ENCODE results near the gene MIS18A. TPM values are rescaled to one million over a fixed set of nuclear protein-coding genes. Genes with fewer than 3 reads are reported as not detected.

Gene MIS18A
- polyA plus RNA-seq, 3 donors: 1.6 to 2.5 (median 2.3) TPM

GRCh38 chr21:32297449-32297848 lies 18.6 kb upstream of the MIS18A start:
- H3K4me2 ChIP-seq (replicated peaks; ENCODE audit: extremely low read depth, low read length, poor library complexity, severe bottlenecking): no peak overlapping the region
- H3K36me3 Mint-ChIP-seq: peaks cover 3 to 5% of the 10 kb centered on the region in 2 donors

GRCh38 chr21:32285476-32285875 lies 6.6 kb upstream of the MIS18A start:
- H3K4me1 ChIP-seq (ENCODE audit: control insufficient read depth in 1 of 2, insufficient read depth in 2 of 2, low read length in 2 of 2): no peaks in the 10 kb centered on the region
- H3K4me3 ChIP-seq (replicated peaks in 1 of 3; ENCODE audit: low read depth in 2 of 3, low read length in 3 of 3): no peak overlapping the region
- Mint-ChIP-seq H3K9me3 (peaks cover 4 to 20% (median 14%) of the 10 kb centered on the region in 7 donors), H3K36me3 (peaks cover 0 to 2% of the 10 kb centered on the region in 2 donors), H3K4me1 (peaks cover 6% of the 10 kb centered on the region), H3K4me3 (no peak overlapping the region), H3K27ac (no peak overlapping the region), H3K27me3 (ENCODE audit: low read depth in 3 of 3) (peaks cover 0 to 1% (median 0%) of the 10 kb centered on the region in 3 donors)
- no peak overlapping the region for H3K27ac ChIP-seq (ENCODE audit: low read depth in 1 of 2, low read length in 2 of 2)
- H3K4me2 ChIP-seq (replicated peaks; ENCODE audit: extremely low read depth, low read length, poor library complexity, severe bottlenecking): no peak overlapping the region
- 100% methylated on average over 2 of the region's 4 CpGs for WGBS (ENCODE audit: insufficient coverage)
- H4K20me1 ChIP-seq (ENCODE audit: insufficient read depth, low read length): no peaks in the 10 kb centered on the region
- no peak overlapping the region for H2AFZ ChIP-seq (ENCODE audit: insufficient read depth, low read depth, low read length, poor library complexity, severe bottlenecking)
- intact Hi-C loops (cut with micrococcal nuclease): no loop called here
- peaks cover 0 to 15% of the 10 kb centered on the region in 2 donors for H3K9me3 ChIP-seq (replicated peaks in 1 of 2; ENCODE audit: control insufficient read depth in 1 of 2, insufficient read depth in 1 of 2, low read length in 2 of 2)
- no peak for TF ChIP-seq CTCF (IDR thresholded peaks at IDR 0.05)
- no peak for DNase-seq
- no peaks in the 10 kb centered on the region for H3K36me3 ChIP-seq (replicated peaks in 1 of 2; ENCODE audit: control insufficient read depth in 1 of 2, insufficient read depth in 2 of 2, low read length in 2 of 2)
- no peaks in the 10 kb centered on the region for H3K79me2 ChIP-seq (ENCODE audit: insufficient read depth, low read length)
- no peak overlapping the region for H3K9ac ChIP-seq (ENCODE audit: insufficient read depth, low read length, poor library complexity, severe bottlenecking)
- H3K27me3 ChIP-seq (ENCODE audit: control insufficient read depth in 2 of 2, insufficient read depth in 2 of 2, low read length in 2 of 2): no peaks in the 10 kb centered on the region

More at GRCh38 chr21:32297449-32297848, 18.6 kb upstream of the MIS18A start:
- Mint-ChIP-seq H3K9me3 (peaks cover 0 to 6% (median 2%) of the 10 kb centered on the region in 7 donors), H3K27me3 (ENCODE audit: low read depth in 3 of 3) (no peaks in the 10 kb centered on the region), H3K4me3 (no peak overlapping the region), H3K4me1 (no peaks in the 10 kb centered on the region), H3K27ac (no peak overlapping the region)
- Histone ChIP-seq H3K27me3 (ENCODE audit: control insufficient read depth in 2 of 2, insufficient read depth in 2 of 2, low read length in 2 of 2) (no peaks in the 10 kb centered on the region), H3K79me2 (ENCODE audit: insufficient read depth, low read length) (no peaks in the 10 kb centered on the region), H3K36me3 (replicated peaks in 1 of 2; ENCODE audit: control insufficient read depth in 1 of 2, insufficient read depth in 2 of 2, low read length in 2 of 2) (no peaks in the 10 kb centered on the region), H4K20me1 (ENCODE audit: insufficient read depth, low read length) (no peaks in the 10 kb centered on the region), H2AFZ (ENCODE audit: insufficient read depth, low read depth, low read length, poor library complexity, severe bottlenecking) (no peak overlapping the region), H3K4me1 (ENCODE audit: control insufficient read depth in 1 of 2, insufficient read depth in 2 of 2, low read length in 2 of 2) (no peaks in the 10 kb centered on the region), H3K27ac (ENCODE audit: low read depth in 1 of 2, low read length in 2 of 2) (no peak overlapping the region), H3K9me3 (replicated peaks in 1 of 2; ENCODE audit: control insufficient read depth in 1 of 2, insufficient read depth in 1 of 2, low read length in 2 of 2) (peaks cover 5% of the 10 kb centered on the region in 2 donors), H3K4me3 (replicated peaks in 1 of 3; ENCODE audit: low read depth in 2 of 3, low read length in 3 of 3) (no peak overlapping the region), H3K9ac (ENCODE audit: insufficient read depth, low read length, poor library complexity, severe bottlenecking) (no peak overlapping the region)
- no peak for TF ChIP-seq CTCF (IDR thresholded peaks at IDR 0.05)
- 67% methylated on average over 1 of the region's 7 CpGs for WGBS (ENCODE audit: insufficient coverage)
- intact Hi-C loops (cut with micrococcal nuclease): no loop called here
- no peak for DNase-seq

Measured in CD14-positive monocyte (primary cell).